GM23338 (cell line): ENCODE data around the gene SLC51A.

Experiments
- CTCF ChIP-seq, 2 experiments: fragments of 200-600 bp in 1 of 2; sonication (generic) in 1 of 2; conservative IDR thresholded peaks; 2 replicates each; pipeline versions ENCODE4 v1.5.1 to v1.6.1; 2016 to 2017; ENCODE audit warnings: antibody characterized with exemption in 2 of 2, low read depth in 2 of 2, mild to moderate bottlenecking in 2 of 2, moderate library complexity in 1 of 2
- EZH2 ChIP-seq: fragments of 200-600 bp; sonication (generic); IDR thresholded peaks from one replicate; pipeline ENCODE4 v1.8.0; 2017; ENCODE audit warnings: antibody characterized with exemption, mild to moderate bottlenecking, low read depth; ENCODE audit not compliant: unreplicated experiment
- EZH2phosphoT487 ChIP-seq: fragments of 200-600 bp; sonication (generic); IDR thresholded peaks from one replicate; pipeline ENCODE4 v1.8.1; 2018; ENCODE audit warnings: antibody characterized with exemption; ENCODE audit not compliant: unreplicated experiment
- JUNB ChIP-seq: IDR thresholded peaks from one replicate; pipeline ENCODE4 v1.6.1; 2016; ENCODE audit warnings: antibody characterized with exemption; ENCODE audit not compliant: unreplicated experiment
- NANOG ChIP-seq: IDR thresholded peaks from 2 replicates; pipeline ENCODE4 v1.6.1; 2016; ENCODE audit warnings: antibody characterized with exemption, borderline replicate concordance
- POLR2AphosphoS5 ChIP-seq: IDR thresholded peaks from 2 replicates; pipeline ENCODE4 v1.6.1; 2016; ENCODE audit warnings: antibody characterized with exemption, low read depth
- REST ChIP-seq: IDR thresholded peaks from one replicate; pipeline ENCODE4 v1.6.1; 2018; ENCODE audit warnings: antibody characterized with exemption; ENCODE audit not compliant: unreplicated experiment
- ZNF114 ChIP-seq: fragments of 250-450 bp; sonication (Bioruptor Pico); IDR thresholded peaks from 2 replicates; pipeline ENCODE4 v1.5.0; 2020; ENCODE audit warnings: mild to moderate bottlenecking, moderate library complexity
- ZNF462 ChIP-seq: fragments of 250-450 bp; sonication (Bioruptor Pico); IDR thresholded peaks from 2 replicates; pipeline ENCODE4 v1.5.0; 2020; ENCODE audit warnings: mild to moderate bottlenecking, moderate library complexity

GRCh38 chr3:196236223-196236622, 19.9 kb downstream of the SLC51A start:
- TF ChIP-seq CTCF (conservative IDR thresholded peaks at IDR 0.05; ENCODE audit: low read depth in 2 of 2) = no peak
- TF ChIP-seq EZH2phosphoT487 = no peak
- TF ChIP-seq POLR2AphosphoS5 = no peak
- no peak for TF ChIP-seq EZH2
- no peak for TF ChIP-seq REST
- no peak for TF ChIP-seq ZNF462 (CRISPR knock-in tag)
- TF ChIP-seq ZNF114 (CRISPR knock-in tag) = no peak
- TF ChIP-seq JUNB = no peak
- no peak for TF ChIP-seq NANOG
